HG03575 (cell line): ENCODE data around the gene DDX42.

Source experiments
- ATAC-seq: cut with Tn5 transposase; IDR thresholded peaks from one replicate; pipeline ENCODE4 v1.9.1; 2021; ENCODE audit not compliant: unreplicated experiment, insufficient number of reproducible peaks, low FRiP score; ENCODE audit errors: extremely low read depth

Gene DDX42

GRCh38 chr17:63817736-63818385 lies 43.9 kb downstream of the DDX42 start:
- no peak for ATAC-seq

- ATAC-seq = no peak
Observed at GRCh38 chr17:63819131-63819530, 45.2 kb downstream of the DDX42 start.

- no peak for ATAC-seq
Observed at GRCh38 chr17:63819585-63820537, 45.9 kb downstream of the DDX42 start.

- no peak for ATAC-seq
Observed at GRCh38 chr17:63820963-63821561, 47.1 kb downstream of the DDX42 start.

- ATAC-seq = no peak
Observed at GRCh38 chr17:63821804-63822203, 47.8 kb downstream of the DDX42 start.

- ATAC-seq = no peak
Observed at GRCh38 chr17:63822537-63822936, 48.6 kb downstream of the DDX42 start.

- no peak for ATAC-seq
Observed at GRCh38 chr17:63823659-63824331, 49.8 kb downstream of the DDX42 start.

GRCh38 chr17:63824362-63824761 lies 50.4 kb downstream of the DDX42 start:
- no peak for ATAC-seq

GRCh38 chr17:63826468-63827001 lies 52.6 kb downstream of the DDX42 start:
- no peak for ATAC-seq

GRCh38 chr17:63827002-63827800 lies 53.2 kb downstream of the DDX42 start, which contains the start of the genes FTSJ3 and PSMC5:
FTSJ3 (minus strand) TSS chr17:63827663; CDS start chr17:63826902, 761 bp downstream.
PSMC5 (plus strand) TSS chr17:63827431; CDS start chr17:63827491, 60 bp downstream.
- ATAC-seq = peak; percentile 39

- ATAC-seq = no peak
Observed at GRCh38 chr17:63827801-63828221, 53.8 kb downstream of the DDX42 start.

- ATAC-seq = no peak
Observed at GRCh38 chr17:63828936-63829335, 55.0 kb downstream of the DDX42 start.

- no peak for ATAC-seq
Observed at GRCh38 chr17:63830278-63830677, 56.3 kb downstream of the DDX42 start.

GRCh38 chr17:63830904-63831491 lies 57.0 kb downstream of the DDX42 start:
- no peak for ATAC-seq

GRCh38 chr17:63831505-63831904 lies 57.5 kb downstream of the DDX42 start:
- ATAC-seq = no peak

GRCh38 chr17:63832014-63832413 lies 58.0 kb downstream of the DDX42 start:
- ATAC-seq = no peak

- no peak for ATAC-seq
Observed at GRCh38 chr17:63832455-63832854, 58.5 kb downstream of the DDX42 start.
